Activated T-cell treated with anti-CD3 and anti-CD28 coated beads for 4 hours (primary cell): ENCODE data around the gene DGCR2.
"Not testable (repeated sequence)": the region's sequence is repeated elsewhere in the genome, so short reads cannot be mapped to it uniquely, and the experiment has no call there.

Experiments
- DNase-seq: peaks from one replicate; pipeline ENCODE4 v3.0.0-alpha.2; 2020

Gene DGCR2

GRCh38 chr22:19105867-19106802 is 16.1 kb downstream of the DGCR2 start:
- DNase-seq = peak; percentile 16

DNA sequence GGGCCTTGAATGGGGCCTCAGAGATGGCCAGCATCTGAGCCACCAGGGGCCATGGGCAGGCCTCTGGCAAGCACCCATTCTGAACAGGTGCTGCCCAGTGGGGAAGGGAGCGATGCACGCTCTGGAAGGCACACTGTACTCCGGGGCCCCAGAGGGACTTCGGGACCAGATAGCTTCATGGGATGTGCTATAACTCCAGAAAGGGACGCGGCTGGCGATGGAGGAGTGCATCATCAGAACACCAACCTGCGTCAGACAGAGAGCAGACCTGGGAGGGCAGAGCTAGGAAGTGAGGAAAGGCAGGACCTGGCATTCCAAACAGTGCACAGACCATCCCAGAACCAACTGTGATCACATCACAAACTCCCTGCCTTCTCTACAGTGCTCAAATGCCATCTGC is 16.8 kb downstream of the DGCR2 start:
- no peak for DNase-seq

GRCh38 chr22:19103880-19104821 is 18.1 kb downstream of the DGCR2 start:
- no peak for DNase-seq

GRCh38 chr22:19098157-19098556 is 24.1 kb downstream of the DGCR2 start:
- no peak for DNase-seq

DNA sequence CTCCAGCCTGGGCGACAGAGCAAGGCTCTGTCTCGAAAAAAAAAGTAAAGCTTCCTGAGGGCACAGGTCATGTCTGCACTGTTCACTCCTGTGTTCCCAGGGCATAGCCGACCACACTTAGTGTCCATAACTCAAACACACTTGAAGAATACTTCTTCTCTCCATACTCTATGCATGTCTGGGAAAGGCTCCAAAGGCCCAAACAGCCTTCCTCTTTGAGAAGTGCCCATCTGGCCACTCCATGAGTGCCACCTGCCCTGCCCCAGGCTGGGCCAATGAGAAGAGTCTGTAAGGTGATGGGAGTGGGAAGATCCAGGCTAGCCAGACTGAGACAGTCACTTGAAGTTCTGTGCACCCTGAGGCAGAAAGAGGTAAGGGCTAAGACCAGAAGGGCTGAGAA is 24.7 kb downstream of the DGCR2 start:
- DNase-seq = no peak

DNA sequence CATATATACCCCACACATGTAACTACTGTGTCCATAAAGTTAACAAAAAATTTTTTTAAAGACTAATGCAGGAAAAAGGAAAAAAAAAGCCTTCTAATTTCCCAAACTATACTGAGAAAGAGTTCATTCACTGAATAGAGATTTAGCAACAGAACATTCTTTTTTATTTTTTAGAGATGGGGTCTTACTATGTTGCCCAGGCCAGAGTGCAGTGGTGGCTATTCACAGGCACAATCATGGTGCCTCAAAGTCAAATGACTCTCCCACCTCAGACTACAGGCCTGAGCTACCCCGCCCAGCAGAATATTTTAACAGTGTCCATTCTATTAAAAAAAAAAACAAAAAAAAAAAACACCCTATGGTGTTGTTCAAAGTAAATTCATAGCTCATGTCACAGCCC is 25.7 kb downstream of the DGCR2 start:
- no peak for DNase-seq

DNA sequence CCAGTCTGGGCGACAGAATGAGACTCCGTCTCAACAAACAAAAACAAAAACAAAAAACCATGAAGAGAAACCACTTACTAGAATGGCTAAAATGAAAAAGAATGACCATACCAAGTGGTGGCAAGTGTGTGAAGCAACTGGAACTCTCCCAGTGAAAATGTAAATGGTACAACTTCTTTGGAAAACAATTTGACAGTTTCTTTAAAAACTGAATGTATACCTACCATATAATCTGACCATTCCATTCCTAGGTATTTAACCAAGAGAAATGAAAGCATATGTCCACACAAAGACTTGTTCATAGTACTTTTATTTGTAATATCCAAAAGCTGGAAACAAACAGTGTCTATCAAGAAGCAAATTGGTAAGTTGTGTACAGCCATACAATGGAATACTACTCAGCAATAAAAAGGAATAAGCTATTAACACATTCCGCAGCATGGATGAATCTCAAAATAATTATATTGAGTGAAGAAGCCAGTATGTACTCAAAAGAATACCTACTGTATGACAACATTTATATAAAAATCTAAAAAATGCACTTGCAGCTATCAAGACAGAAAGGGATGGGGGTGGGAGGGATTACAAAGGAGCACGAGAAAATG is 27.7 kb downstream of the DGCR2 start:
- DNase-seq = no peak

- no peak for DNase-seq
These were observed 29.5 kb downstream of the DGCR2 start for GRCh38 chr22:19092725-19093124.

- no peak for DNase-seq
These were observed 31.6 kb downstream of the DGCR2 start for GRCh38 chr22:19090586-19091127.

DNA sequence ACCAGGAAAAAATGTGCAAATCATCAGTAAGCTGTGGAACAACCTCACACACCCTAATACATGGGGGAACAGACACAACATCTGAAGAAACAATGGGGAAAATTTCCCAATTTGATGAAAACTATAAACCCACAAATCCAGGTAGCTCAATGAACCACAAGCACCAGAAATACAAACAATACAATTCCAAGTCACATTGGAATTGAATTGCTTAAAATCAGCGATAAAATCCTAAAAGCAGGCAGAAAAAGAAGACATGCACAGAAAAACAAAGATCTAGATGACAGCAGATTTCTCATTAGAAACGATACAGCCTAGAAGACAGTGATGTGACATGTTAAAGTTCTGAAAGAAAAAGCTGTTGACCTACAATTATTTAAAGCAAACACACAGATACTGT is 32.0 kb downstream of the DGCR2 start:
- no peak for DNase-seq

- no peak for DNase-seq
These were observed 33.2 kb downstream of the DGCR2 start for GRCh38 chr22:19088866-19089595.

DNA sequence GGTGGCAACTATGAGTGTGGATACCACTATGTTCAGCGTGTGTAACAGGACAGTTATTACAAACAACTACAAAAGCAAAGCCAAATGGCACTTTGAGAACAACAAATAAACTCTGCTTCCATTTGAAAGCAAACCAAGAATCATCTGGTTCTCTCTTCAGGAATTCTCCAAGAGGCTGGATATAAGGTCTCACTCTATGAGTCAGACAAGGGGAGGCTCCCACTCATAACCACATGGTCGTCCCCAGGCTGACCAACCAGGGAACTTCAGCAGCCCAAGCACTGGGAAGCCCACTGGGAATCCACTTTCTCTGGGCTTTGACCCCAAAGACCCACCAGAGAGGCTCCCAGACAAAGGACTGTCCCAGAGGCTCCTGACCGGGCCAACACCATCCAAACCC is 35.3 kb downstream of the DGCR2 start:
- DNase-seq = no peak

DNA sequence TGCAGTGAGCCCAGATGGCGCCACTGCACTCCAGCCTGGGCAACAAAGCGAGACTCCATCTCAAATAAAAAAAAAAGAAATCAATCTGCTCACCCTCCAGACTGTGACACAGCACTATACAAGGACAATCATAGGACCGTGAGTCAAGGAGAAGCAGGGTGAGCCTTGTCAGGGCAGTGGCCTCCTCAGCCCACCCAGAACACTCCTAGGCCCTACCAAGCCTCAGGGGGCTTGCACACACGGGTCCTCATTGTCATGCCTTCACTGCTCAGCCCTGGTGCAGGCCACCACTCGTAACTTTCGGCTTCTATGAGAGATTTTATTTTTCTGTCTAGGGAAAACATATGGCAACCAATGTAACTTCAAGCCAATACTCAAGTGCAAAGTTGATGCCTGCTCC is 35.8 kb downstream of the DGCR2 start:
- DNase-seq = no peak

DNA sequence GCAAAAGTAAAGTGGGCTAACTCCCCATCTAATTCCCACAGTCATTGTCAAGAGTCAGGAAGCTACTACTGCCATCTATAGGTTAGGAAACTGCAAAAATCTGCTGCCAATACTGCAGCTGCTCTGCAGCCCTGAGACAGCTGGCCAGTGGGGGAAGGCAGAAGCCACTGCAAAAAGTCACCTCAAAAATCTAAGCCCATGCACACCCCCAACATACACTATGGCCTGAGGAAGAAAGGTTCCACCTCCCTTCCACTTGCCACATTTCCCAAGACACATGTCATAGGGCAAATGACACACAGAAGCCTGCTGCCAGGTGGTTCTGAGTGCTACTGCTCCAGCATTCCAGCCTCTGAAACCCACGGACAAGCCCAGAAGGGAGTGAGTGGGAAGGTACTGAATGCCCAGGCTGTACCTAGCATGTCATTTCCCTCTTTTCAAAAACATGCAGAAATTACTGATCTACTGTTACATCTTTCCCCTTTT is 36.9 kb downstream of the DGCR2 start:
- no peak for DNase-seq

DNA sequence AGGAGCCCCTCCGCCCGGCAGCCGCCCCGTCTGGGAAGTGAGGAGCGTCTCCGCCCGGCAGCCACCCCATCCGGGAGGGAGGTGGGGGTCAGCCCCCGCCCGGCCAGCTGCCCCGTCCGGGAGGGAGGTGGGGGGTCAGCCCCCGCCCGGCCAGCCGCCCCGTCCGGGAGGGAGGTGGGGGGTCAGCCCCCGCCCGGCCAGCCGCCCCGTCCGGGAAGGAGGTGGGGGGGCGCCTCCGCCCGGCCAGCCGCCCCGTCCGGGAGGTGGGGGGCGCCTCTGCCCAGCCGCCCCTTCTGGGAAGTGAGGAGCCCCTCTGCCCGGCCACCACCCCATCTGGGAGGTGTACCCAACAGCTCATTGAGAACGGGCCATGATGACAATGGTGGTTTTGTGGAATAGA is 37.6 kb downstream of the DGCR2 start:
- DNase-seq = not testable (repeated sequence)

DNA sequence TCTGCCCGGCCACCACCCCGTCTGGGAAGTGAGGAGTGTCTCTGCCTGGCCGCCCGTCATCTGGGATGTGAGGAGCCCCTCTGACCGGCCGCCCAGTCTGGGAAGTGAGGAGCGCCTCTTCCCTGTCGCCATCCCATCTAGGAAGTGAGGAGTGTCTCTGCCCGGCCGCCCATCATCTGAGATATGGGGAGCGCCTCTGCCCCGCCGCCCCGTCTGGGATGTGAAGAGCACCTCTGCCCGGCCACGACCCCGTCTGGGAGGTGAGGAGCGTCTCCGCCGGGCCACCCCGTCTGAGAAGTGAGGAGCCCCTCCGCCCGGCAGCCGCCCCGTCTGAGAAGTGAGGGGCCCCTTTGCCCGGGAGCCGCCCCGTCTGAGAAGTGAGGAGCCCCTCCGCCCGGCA is 38.1 kb downstream of the DGCR2 start:
- not testable (repeated sequence) for DNase-seq

- no peak for DNase-seq
These were observed 39.4 kb downstream of the DGCR2 start for GRCh38 chr22:19082793-19083192.

DNA sequence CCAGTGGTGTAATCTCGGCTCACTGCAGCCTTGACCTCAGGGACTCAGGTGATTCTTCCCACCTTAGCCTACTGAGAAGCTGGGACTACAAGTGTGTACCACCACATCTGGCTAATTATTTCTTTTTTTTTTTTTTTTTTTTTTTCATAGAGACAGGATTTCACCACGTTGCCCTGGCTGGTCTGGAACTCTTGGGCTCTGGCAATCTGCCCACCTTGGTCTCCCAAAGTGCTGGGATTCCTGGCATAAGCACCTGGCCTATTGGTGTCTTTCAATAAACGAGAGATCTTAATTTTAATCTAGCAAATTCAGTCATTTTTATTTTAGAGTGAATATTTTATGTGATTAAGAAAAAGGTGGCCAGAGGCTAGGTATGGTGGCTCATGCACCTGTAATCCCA is 40.1 kb downstream of the DGCR2 start:
- no peak for DNase-seq

- DNase-seq = no peak
These were observed 40.9 kb downstream of the DGCR2 start for GRCh38 chr22:19081351-19081750.

- DNase-seq = no peak
These were observed 41.4 kb downstream of the DGCR2 start for GRCh38 chr22:19080853-19081252.

DNA sequence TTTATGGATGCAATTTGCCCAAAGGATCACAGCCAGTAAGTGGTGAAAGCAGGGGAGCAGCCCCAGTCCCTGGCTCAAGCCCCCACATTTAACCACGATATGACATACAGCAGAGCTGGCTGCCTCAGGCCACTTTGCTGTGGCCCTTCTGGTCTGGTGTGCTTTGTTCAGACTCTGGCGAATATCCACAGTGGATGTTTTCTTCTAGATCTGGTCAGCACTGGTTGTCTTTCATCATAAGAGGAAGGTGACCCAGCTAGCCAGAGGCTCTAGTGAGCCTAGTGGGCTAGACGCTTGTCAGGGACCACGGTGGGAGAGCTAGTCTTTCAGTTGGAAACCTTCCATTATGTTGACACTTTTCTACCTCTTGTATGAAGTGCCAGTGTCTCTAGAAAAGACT is 42.5 kb downstream of the DGCR2 start:
- no peak for DNase-seq

- no peak for DNase-seq
These were observed 46.8 kb downstream of the DGCR2 start for GRCh38 chr22:19075404-19075803.
